ENCODE measurements around the gene ULK4.
"Not testable (repeated sequence)": the region's sequence is repeated elsewhere in the genome, so short reads cannot be mapped to it uniquely, and the experiment has no call there.

Gene ULK4

DNA sequence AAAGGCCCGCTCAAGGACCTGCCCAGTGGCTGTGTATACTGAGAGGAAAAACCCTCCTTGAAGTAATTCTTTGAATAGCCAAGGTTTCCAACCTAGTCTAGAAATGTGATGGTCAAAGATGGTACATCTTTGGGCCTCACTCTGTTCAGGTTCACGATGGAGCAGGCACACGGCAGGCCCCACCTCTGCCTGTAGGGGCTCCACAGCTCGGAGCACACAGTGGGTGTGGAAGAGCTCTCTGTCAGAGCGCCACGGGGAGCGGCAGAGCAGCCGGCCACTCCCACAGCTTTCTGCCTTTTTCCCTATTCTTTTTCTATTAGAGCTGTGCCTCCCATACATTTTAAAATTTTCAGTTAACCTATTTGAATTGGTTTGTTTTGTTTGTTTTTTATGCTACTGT is 673.1 kb downstream of the ULK4 start:
- DNase-seq = no peak

DNA sequence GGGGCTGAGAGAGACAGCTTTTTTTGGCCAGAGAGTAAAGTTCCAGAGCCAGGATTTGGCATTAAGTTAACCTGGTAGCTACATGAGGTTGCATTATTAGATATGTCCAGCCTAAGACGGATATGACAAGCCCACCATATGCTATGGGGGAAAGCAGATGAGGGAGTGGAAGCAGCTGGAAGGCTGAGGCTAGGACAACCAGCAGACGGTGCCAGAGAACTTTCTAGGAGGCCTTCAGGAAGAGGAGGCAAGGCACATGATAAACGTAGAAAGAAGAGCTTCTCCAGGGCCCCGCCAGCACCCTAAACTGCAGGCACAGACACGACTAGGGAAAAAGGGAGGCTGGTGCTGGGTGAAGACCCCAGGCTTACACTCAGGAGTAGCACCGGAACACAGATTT is 675.6 kb downstream of the ULK4 start:
- no peak for DNase-seq

DNA sequence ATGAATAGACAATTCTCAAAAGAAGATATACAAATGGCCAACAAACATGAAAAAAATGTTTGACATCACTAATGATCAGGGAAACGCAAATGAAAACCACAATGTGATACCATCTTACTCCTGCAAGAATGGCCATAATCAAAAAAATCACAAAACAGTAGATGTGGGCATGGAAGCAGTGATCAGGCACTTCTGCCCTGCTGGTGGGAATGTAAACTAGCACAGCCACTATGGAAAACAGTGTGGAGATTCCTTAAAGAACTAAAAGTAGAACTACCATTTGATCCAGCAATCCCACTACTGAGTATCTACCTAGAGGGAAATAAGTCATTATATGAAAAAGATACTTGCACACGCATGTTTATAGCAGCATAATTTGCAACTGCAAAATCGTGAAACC is 677.0 kb downstream of the ULK4 start:
- not testable (repeated sequence) for DNase-seq

DNA sequence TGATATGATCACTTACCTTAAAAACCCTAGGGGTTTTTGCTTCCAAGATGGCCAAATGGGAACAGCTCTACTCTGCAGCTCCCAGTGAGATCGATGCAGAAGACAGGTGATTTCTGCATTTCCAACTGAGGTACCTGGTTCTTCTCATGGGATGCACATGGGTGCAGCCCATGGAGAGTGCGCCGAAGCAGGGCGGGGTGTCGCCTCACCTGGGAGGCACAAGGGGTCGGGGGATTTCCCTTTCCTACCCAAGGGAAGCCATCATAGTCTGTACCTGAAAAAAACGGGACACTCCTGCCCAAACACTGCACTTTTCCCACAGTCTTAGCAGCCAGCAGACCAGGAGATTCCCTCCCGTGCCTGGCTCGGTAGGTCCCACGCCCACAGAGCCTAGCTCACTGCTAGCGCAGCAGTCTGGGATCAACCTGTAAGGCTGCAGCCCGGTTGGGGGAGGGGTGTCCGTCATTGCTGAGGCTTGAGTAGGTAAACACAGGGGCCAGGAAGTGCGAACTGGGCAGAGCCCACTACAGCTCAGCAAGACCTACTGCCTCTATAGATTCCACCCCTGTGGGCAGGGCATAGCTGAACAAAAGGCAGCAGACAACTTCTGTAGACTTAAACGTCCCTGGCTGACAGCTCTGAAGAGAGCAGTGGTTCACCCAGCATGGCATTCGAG is 684.0 kb downstream of the ULK4 start:
- no peak for DNase-seq

DNA sequence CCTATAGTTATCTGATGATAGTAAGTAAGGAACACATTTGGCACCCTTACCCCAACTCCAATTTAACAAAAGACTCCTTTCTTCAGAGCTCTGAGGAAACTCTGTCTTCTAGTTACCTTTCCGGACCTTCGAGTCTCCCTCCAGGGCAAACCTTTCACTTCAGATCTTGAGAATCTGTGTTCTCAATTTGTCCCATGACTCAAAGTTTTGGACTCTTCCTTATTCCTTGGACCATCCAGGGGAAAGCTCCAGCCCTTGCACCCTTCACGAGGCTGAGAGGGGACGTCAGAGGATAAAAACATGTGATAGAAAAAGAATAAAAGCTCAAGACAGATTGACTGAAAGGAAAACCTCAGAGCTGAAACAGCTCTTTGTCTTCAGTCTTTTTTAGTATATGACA is 685.7 kb downstream of the ULK4 start:
- no peak for DNase-seq

DNA sequence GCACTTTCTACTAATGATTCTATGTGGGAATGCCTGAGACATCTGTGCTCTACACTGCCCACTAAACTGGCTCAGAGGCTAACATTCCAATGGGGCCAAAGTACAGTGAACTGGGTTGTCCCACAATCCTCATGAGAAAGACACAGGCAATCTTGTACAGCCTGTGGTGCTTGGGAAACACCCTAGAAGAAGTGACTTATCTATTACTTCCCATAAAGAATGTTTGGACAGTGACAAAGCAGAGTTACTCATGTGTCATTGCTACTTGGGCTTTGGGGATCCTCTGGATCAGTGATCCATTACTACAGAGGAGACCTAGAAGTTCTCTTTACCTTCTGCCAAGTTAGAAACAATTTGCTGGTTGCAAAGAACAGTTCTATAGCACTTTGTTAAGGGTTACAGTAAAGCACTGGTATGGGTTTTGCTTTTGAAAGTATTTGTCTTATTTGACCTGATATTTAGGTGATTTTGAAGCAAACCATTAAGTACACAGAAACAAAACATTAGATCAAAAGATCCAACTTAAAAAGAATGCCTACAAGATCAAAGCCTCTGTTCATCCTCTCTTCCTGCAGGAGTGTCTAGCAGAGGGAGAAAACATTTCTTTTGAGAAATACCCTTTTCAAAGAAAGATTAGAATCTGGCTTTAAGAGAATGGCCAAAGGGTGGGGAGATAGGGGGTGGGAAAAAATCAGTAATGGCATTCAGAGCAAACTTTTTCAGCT is 686.8 kb downstream of the ULK4 start:
- DNase-seq = no peak

DNA sequence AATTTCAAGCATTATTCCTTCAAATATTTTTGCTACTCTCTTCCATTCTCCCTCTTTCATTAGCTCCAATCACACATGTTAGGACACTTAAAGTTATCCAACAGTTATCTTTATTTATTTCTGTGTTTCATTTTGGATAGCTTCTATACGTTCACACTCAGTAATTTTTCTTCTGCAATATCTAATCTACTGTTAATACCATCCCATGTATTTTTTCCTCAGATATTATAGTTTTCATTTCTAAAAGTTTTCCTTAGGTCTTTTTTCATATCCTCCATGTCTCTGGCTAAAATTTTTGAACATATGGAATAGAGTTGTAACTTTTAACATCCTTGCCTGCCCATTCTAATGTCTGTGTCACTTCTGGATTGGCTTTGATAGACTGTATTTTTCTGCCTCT is 689.2 kb downstream of the ULK4 start:
- no peak for DNase-seq

DNA sequence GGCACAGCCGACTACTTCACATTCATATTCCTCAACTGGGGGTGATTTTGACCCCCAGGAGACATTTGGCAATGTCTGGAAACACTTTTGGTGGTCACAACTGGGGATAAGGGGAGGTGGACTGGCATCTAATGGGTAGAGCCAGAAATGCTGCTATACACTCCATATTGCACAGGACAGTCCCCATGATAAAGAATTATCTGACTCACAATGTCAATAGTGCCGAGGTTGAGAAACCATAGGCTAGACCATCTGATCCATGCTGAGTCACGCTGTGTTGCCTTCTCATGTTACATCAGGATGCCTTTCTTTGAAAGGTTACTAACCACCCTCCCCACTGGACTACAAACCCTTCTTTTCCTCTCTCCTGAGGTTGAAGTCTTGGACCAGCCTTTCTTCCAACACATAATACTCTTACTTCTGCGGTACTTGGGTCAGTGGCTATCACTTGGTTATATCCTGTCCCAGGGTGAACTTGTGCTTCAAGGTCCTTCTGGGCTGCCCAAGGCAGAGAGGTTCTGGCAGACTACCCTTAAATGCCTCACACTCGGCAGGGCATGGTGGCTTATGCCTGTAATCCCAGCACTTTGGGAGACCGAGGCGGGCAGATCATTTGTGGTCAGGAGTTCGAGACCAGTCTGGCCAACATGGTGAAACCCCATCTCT is 693.8 kb downstream of the ULK4 start:
- DNase-seq = no peak

DNA sequence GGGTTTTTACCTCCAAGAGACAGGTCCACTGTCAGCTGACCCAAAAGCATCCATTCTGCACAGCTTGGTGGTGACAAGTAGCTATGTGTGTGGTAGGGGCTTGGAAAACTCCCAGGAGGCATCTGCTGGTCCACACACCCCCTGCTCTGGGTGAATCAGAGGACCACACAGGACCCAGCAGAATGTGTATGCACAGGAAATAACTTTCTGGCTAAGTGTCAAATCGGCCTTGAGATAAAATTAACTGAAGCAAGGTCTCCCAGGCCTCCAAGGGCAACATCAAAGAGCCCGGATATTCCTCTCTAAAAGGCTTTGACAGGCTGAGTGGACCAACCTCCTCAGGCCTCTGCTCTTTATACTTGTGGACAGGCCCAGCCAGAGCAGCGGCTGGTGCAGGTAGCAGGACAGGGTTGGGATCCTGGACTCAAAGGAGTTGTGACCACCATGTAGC is 696.1 kb downstream of the ULK4 start:
- DNase-seq = no peak

DNA sequence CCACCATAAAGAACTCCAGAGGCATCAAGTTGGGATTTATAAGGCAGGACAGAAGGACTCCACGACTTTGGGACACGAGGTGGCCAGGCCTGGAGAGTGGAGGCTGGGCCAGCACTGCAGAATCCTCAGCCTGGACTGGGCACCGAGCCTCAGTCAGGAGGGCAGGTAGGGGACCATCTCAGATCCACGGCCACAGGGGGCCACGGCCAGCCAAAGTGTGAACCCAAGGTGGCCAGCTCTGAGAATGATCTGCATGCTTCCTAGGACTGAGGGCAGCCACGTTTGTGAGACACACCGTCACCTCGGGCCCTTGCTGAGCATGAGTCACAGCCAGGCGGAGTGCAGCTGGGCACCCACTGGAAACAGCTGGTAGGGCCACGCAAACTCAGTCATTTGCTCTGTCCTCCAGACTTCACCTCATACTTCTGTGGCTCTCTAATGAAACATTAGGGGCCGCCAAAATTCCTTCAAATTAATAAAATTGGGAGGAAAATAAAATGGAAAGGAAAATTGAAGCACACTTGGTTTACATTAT is 696.8 kb downstream of the ULK4 start:
- no peak for DNase-seq

DNA sequence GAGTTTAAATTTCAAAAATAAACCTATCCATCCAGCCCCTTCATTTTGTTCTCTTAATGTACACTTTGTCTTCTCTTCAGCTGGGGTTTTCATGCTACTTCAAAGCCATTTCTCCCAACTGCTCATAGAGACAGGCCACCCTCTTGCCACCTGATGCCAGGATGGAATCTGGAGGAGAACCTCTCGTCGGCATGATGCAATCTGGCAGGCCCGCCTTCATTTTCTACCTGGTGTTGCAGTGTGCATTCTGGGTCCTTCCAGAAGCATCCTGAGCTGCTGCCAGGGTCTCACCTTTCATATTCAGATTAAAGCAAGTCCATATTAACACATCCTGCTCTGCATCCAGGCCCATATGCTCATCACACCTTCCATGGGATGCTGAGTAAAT is 701.8 kb downstream of the ULK4 start:
- no peak for DNase-seq

DNA sequence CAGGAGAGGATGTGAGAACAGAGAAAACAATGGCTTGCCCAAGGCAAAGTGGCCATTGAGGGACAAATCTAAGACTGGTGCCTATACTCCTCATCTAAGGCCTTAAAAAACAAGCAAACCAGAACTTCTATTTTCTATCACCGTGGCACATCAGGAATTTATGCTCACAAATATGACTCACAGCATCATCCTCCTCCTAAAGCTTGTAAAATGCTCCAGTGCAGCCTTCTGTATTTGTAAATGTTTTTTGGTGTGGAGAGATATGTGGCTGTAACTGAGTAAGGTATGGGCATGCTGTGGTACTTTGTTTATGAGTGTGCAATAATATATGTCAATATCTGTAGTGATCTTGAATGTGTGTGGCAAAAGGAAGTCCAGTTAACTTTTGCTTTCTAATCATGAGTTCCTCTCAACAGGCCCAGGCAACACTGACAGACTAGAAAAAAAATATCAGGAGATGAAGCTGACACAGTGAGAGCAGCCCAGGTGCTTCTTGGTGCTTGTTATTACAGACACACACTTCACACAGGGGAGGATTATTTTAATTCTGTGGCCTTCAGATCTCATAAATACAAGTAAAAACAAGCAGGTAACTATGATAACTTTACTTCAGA is 702.3 kb downstream of the ULK4 start:
- DNase-seq = no peak

DNA sequence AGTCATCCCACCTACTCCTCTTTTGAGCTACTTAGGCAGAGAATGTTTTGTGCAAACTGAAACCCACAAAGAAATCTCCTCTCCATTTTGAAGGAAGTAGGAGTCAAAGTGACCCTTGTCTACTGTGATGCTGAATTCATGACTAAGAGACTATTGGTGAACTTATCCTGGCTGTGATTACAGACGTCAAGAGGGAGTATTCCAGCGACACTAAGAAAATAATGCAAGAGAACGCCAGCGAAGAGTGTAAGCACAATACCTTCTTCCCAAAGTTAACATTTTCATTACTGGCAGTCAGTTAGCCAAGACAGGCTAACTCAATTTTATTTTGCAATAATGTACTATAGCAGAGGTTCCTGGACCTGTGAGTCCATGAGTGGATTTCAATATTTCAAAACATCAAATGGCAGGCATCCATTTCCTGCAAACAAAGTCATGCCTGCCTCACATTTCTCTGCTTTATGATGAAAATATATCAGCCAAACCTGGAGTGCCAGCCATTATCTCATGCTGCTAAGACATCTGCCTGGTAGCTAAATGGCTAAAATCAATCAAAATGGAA is 703.6 kb downstream of the ULK4 start:
- no peak for DNase-seq

DNA sequence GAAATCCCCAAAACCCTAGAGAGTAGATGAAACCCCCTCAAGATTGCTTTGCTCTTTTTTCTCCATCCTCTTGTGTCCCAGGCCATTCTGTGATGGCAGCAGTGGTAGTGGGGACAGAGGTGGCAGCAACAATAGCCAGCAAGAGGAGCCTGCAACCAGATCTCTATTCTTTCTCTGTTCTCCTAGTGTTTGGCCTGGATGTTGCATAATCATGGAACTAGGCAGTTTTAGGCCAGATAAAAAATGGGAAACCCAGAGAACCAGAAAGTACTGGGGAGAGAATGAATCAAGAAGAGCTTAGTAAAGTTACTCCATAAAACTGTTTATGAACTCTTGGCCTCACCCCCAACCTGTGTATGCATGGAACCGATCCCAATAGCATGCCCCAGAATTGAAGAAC is 710.3 kb downstream of the ULK4 start:
- no peak for DNase-seq

DNA sequence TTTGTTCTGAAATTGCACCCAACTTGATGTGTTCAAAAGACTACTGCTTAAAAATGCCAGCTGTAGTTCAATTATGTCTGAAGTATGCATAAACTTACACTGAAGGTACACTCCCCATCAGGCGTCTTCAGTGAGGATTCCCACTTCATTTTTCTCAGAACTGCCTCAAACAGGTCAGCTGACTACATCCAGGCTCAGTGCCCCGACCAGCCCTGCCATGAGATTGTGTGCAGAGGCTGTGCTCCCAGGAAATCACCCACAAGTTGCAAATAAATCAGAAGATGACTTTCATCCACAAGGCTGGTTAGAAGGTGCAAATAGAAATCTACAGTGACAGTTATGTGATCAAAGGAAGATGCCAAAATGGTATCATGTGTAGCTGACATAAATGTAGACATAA is 711.1 kb downstream of the ULK4 start:
- no peak for DNase-seq

DNA sequence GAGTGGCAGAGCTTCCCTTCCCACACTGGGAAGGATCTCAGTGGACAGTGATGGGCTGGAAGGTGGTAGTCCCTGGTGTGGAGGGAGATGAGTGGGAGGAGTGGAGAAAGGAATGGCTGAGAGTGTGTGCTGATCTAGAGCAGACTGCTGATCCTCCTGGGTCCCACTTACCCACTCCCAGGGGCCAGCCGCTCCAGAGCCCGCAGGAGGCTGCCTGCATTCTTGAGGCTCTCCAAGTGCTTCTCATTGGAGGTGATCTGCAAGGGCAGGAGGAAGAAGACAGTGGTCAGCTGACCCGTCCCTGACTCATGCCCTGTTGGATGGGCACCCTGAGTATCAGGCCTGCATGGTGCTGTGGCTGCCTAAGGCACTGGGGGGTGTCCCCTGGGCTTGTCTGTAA is 712.6 kb downstream of the ULK4 start:
- no peak for DNase-seq

DNA sequence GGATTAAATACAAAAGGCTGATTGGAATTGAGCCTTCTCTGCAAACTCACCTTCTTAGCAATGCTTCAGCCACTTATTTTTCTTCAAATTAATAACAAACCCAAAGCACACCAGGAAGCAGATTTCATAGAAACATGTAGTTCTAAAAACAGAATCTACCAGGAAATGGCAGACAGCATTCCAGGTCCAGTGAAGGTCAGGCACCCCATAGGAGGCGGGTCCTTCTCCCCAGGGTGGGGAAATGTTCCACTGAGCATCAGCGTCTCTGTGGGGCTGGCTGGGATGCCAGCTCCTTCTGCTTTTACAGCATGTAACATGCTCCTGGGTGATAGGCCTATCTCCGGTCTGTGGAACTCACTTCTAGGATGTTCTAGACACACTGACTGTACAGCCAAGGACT is 713.4 kb downstream of the ULK4 start:
- DNase-seq = no peak

DNA sequence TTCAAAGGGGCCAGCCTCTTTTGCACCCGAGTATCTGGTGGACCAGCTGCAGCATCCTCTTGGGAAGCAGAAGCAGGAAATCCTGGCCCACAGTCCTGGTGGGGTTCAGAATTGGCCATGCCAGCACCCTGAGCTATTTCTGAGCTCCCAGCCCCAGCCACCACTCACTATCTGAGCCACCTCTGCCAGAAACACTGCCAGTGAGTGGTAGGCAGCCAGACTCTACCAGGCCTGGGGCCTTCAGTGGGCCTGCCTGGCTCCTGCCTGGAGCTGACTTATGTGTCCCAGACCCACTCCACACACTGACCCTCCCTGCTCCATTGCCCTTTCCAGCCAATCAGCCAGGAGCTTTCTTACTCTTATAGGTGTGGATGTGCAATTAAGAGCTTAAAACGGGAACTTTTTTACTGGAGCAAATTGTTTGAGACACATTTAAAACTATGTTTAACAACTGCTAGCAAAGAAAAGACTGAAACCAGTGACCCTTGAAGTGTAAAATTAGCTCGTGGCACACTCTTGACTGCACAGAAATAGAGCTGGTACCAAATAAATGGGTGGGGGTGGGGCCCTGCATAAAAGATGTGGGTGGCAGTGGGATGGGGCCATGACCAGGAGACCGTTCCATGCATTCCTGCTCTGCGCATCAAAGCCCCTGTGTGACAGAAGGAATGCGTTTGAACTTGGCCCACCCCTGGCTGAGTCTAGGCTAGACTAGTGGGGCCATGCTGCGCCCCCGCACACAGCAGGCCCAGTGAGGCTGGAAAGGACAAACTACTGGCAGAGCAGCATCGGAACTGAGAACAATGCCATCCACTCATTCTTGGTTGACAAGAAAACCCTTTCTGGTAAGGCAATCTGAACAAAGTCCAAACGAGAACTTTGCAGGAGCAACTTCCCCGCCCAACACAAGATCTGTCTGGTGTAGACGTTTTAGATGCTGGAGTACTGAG is 714.6 kb downstream of the ULK4 start:
- DNase-seq = no peak

DNA sequence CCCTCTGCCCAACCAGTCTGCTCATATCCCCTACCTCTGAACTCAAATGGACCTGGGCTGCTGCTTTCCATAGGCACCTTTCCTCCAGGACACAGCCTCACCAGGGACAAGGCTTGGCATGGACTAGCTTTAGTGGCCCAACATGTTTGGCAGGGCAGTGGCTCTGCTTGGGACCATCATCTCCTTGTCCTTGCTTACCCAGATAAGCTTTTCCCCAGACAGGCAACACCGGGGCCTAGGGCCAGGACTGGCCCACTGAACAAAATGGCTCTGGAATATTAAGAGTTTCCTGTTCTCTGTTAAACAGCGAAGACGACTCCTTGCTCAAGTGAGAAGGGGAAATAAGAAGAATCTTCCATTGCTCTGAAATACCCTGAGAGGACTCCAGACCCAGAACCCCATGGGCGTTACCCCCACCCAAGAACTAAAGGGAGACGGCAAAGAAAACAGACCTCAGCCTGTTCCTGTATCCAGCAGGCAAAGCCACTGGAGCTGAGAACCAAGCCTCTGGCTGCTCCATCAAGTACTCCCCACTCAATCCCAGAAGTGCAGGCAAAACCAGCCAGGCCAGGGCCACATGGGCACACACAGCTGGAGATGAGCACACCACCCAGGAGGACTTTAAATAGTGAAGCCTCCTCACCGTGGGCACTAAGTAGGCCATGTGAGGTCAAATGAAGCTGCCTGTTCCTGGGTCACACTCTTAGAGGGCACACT is 717.1 kb downstream of the ULK4 start:
- no peak for DNase-seq

DNA sequence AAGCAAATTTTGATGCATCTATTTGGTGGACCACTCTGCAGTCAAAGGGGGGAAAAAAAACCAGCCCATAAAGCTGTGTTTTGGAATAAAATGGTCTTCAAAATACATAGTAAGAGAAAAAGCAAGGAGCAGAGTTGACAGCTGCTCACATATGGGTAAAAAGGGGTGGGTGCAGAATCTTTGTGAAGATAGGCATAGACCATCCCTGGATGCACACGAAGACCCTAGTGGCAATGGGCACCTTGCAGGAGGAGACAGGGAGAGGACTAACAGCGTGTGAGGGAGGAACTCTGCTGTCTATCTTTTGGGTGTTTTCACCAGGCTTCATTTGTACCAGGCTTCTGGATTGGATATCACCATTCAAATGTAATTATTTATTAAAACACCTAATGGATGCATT is 718.7 kb downstream of the ULK4 start:
- no peak for DNase-seq

DNA sequence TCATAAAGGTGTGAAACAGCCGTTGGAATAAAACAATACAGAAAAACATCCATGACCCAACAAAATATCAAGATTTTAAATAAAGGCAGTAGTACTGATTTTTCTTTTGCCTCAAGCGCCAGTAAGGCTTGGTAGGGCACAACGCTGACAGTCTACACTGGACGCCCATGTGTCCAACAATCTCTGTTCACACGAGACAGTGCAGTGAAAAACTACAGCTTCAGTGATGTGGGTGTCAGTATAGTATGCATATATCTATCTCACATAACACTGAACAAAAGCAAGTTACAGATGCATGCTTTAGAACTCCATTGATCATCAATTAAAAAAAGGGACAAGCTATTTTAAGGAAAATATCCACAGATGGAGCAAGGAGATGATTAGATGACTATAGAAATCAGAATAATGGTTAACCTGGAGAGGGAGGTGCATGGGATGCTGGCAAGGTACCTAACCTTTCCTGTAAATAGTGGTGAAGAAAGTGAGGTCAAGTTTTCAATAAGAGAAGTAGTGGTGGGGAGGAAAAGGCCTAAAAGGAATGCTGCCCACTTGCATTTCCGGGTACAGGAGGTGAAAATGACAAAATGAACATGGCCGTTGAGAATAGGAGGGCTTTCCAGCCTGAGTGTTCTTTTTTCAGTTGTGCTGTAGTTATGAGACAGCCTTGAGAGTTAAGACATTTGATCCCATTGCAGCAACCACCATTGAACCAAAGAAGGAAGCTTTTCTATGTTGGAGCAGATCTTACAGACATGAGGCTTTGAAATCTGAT is 719.9 kb downstream of the ULK4 start:
- no peak for DNase-seq
